Smooth muscle cell of trachea (primary cell): ENCODE data around the gene ETNK1. TPM values are rescaled to one million over a fixed set of nuclear protein-coding genes. Genes with fewer than 3 reads are reported as not detected.

Source experiments
- total RNA-seq: library from RNA; depleted of rRNA; stranded (reverse); fragments of >200 nt; gene quantifications from 2 replicates; pipeline ENCODE4 v1.2.1, GENCODE V29; 2014

Gene ETNK1, protein sequence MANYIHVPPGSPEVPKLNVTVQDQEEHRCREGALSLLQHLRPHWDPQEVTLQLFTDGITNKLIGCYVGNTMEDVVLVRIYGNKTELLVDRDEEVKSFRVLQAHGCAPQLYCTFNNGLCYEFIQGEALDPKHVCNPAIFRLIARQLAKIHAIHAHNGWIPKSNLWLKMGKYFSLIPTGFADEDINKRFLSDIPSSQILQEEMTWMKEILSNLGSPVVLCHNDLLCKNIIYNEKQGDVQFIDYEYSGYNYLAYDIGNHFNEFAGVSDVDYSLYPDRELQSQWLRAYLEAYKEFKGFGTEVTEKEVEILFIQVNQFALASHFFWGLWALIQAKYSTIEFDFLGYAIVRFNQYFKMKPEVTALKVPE
- 28.4 and 29.3 TPM in 2 replicates for total RNA-seq

DNA sequence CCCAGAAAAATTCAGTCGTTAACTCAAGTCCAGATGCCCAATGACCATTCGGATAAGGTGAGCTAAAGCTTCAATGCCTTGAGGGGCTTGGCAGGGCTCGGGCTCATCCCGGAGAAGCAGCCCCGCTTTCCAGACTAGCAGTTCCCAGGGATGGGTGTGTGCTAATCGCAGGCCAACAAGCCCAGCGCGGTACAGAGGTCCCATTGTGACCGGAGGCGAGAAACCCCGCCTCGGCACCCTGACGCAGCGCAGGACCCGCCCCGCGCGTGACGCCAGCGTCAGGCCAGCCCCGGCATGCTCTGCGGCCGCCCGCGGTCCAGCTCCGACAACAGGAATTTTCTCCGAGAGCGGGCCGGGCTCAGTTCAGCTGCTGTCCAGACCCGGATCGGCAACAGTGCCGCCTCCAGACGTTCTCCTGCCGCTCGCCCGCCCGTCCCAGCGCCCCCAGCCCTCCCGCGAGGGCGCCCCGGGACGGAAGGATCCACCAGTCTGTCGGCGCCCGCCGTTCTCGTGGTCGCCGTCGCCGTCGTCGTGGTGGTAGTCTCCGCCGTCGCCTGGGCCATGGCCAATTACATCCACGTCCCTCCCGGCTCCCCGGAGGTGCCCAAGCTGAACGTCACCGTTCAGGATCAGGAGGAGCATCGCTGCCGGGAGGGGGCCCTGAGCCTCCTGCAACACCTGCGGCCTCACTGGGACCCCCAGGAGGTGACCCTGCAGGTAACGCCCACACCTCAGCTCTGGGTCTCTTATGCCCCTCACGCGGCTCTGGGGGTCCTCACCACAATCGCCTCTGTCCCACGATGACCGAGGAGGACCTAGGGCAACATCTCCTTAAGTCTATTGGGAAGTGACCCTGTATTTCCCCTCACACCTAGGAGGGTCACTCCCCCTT, at the start of gene ETNK1:
TSS of gene ETNK1 (plus strand) at position 302 of the 892 bp plus-strand sequence. CDS start at position 562, 260 bp downstream.

Other genes starting within 250 kb of the ETNK1 start
- gene C2CD5, start 80.6 kb upstream of the ETNK1 start, total RNA-seq: 18.2 and 34.3 TPM in 2 replicates